GM12873 (cell line): ENCODE data around the gene EPHB1.

Experiments used
- CTCF ChIP-seq: IDR thresholded peaks from 2 replicates; pipeline ENCODE4 v1.5.1; 2012; ENCODE audit warnings: low read depth, mild to moderate bottlenecking, moderate library complexity, low read length, control low read depth; ENCODE audit not compliant: insufficient read depth; ENCODE audit errors: missing control alignments

EPHB1 gene

GRCh38 chr3:134777341-134777740, 17.7 kb upstream of the EPHB1 start:
- no peak for TF ChIP-seq CTCF

- no peak for TF ChIP-seq CTCF
Observed at GRCh38 chr3:134790065-134790464, 5.0 kb upstream of the EPHB1 start.

- TF ChIP-seq CTCF = no peak
Observed at GRCh38 chr3:134791992-134792391, 3.1 kb upstream of the EPHB1 start.

- TF ChIP-seq CTCF = no peak
Observed at GRCh38 chr3:134792700-134793099, 2.4 kb upstream of the EPHB1 start.

GRCh38 chr3:134793562-134793961, 1.5 kb upstream of the EPHB1 start:
- TF ChIP-seq CTCF = no peak

- TF ChIP-seq CTCF = no peak
Observed at GRCh38 chr3:134794323-134794722, 737 bp upstream of the EPHB1 start.

GRCh38 chr3:134795746-134796280, 753 bp downstream of the EPHB1 start:
- TF ChIP-seq CTCF = peak; percentile 14
